ENCODE data around the gene MGLL.
A peak's percentile ranks its signal among the peaks of the same experiment; 100 is the strongest.

MGLL gene

DNA sequence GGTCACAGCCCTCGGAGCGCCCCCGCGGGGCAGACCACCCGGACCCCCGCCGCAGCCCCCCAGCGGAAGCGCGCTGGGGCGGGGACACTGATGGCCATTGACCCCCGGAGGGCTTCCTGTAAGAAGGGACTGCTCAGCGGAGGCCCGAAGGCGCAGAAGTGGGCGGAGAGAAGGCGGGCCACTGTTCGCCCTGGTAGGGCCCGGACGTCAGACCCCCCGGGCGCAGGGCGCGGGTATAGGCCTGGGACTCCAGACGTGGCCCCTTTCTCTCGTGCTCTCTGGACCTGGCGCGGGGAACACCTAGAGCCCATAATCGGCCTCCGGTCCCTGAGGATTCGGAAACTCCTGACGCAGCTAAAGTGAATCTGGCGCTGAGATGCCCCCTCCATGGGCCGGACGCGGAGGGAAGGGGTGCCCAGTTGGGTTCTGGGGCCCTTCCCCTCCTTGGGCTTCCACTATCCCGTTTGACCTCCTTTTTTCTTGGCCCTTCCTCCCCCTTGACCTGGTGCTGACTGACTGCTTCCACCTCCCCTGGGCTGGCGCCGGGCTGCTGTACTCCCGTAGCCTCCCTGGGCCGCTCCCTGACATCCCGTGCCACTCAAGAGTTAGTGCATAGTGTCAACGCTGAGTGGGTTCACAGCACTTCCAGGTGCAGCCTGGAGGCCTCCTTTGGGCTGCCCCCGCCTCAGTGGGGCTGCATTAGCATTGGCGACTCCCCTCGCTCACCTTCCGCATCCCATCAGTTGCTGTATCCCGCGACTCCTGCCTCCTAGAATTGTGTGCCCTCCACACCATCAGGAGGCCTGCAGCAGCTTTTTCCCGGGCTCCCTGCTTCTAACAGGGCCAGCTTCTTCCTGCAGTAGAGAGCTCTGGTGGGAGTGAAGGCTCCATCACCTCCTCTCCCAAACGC, 148.9 kb downstream of the MGLL start:
- H3K27ac ChIP-seq, result peak overlapping the region; percentile 75; the same call in 1 of the 2 replicates
- TF ChIP-seq, protein P1, sequence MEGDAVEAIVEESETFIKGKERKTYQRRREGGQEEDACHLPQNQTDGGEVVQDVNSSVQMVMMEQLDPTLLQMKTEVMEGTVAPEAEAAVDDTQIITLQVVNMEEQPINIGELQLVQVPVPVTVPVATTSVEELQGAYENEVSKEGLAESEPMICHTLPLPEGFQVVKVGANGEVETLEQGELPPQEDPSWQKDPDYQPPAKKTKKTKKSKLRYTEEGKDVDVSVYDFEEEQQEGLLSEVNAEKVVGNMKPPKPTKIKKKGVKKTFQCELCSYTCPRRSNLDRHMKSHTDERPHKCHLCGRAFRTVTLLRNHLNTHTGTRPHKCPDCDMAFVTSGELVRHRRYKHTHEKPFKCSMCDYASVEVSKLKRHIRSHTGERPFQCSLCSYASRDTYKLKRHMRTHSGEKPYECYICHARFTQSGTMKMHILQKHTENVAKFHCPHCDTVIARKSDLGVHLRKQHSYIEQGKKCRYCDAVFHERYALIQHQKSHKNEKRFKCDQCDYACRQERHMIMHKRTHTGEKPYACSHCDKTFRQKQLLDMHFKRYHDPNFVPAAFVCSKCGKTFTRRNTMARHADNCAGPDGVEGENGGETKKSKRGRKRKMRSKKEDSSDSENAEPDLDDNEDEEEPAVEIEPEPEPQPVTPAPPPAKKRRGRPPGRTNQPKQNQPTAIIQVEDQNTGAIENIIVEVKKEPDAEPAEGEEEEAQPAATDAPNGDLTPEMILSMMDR (conservative IDR thresholded peaks at IDR 0.05), result no peak
- TF ChIP-seq ZFX (IDR thresholded peaks at IDR 0.05), result no peak

DNA sequence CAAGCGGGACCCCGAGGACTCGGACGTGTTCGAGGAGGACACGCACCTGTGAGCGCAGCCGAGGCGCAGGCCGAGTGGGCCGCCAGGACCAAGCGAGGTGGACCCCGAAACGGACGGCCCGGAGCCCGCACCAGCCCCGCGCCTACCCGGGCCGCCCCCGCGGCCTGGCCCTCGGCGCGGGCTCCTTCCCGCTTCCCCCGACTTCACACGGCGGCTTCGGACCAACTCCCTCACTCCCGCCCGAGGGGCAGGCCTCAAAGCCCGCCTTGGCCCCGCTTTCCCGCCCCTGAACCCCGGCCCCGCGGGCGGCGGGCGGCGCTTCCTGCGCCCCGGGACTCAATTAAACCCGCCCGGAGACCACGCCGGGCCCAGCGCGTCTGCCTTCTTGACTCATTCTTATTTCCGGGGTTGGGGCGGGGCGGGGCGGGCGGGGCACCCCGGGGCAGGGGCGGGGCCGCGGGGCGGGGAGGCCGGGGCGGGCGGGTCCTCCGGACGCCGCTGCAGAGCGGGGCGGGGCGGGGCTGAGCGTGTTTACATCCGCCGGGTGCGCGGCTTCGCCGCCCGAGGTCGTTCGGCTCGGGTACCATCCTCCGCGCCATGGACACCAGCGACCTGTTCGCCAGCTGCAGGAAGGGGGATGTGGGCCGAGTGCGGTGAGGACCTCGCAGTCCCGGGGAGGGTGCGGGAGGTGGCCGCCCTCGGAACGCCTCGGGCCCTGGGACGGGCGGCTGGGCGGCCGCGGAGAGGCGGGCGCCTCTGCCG, 149.7 kb downstream of the MGLL start, which contains the start of gene ABTB1:
TSS of gene ABTB1 (plus strand) at position 524 of the 762 bp plus-strand sequence. CDS start at position 598, 74 bp downstream.
- H3K27ac ChIP-seq, result peak within 1 kb of the TSS; percentile 75
- TF ChIP-seq, protein P1 (conservative IDR thresholded peaks at IDR 0.05), result no peak
- TF ChIP-seq ZFX (IDR thresholded peaks at IDR 0.05), result peak; percentile 89; the same call in 1 of the 2 replicates

DNA sequence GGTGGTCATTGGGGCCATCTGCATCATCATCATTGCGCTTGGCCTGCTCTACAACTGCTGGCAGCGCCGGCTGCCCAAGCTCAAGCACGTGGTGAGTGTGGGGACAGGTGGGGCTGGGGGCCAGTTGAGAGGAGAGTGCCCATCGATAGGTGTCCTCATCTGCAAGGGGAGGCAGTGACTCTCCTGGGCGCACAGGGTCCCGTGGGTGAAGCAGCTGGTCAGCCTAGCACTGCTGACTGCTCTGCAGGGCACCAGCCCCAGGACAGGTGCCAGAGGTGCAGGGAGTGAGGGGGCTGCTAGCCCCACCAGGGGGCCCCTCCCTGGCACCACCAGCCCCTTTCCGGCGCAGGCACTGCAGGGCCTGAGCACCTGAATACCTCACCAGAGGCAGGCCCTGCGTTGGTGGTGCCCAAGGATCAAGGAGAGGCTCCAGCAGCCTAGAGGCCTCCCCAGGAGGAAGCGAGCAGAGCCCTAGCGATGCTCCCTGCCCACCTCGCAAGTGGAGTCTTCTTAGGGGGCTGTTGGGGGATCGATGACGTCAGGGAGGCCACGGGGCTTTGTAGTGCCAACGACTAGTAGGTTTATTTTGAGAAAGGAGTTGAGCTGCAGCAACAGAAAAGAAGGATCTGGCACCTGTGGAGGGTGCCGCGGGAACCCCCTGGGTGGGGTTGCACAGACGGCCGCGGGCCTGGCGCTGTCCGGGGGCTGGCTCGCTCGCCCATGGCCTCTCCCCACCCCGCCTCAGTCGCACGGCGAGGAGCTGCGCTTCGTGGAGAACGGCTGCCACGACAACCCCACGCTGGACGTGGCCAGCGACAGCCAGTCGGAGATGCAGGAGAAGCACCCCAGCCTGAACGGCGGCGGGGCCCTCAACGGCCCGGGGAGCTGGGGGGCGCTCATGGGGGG, 150.5 kb downstream of the MGLL start:
- no peak for TF ChIP-seq ZFX (IDR thresholded peaks at IDR 0.05)
- TF ChIP-seq, protein P1 (conservative IDR thresholded peaks at IDR 0.05), result no peak
- peak overlapping the region; percentile 75 for H3K27ac ChIP-seq

DNA sequence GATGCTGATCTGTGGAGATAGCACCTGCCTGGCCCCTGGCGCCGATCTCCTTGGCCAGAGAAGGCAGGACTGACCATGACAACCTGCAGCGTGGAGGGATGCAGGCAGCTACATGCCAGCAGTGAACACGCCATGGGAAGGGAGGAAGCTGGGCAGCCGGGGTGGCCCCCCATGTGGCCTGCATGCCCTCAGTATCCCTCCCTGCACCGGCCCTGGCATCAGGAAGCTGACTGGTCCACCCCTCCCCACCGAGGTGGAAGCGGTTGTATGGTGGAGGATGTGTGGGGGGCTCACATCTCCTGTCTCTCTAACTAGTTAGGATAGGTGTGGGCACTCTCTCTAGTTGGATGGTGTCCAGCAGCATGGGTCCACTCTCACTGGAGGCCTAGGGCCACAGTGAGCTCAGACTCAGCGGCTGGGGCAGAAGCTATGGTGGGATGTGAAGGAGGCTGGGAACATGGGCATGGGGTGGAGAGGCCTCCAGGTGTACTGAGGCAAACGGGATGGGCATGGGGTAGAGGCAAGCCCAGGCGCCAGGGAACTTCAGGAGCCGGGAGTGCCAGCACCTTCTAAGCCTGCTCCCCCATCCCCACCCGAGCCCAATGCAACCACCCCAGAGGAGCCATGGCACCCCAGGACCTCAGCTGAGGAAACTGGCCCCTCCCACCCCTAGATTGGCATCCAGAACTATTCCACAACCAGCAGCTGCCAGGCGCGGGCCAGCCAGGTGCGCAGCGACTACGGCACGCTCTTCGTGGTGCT, 151.4 kb downstream of the MGLL start:
- TF ChIP-seq, protein P1 (conservative IDR thresholded peaks at IDR 0.05), result no peak
- no peak for TF ChIP-seq ZFX (IDR thresholded peaks at IDR 0.05)
- H3K27ac ChIP-seq, result no peak overlapping the region

DNA sequence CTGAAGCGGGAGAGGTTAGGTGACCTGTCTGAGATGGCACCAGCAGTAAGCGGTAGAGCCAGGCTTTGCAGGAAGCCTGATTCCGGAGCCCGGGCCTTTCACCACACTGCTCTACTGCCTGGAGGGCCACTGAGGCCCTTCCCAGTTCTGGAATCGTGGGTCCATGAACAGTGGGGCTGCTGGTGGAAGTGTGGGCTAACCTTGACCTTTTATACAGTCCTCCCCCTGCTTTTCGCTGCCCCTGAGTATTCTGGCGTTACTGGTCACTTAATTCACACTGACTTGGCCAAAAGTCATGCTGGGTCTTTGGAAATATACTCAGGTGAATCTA, 152.1 kb downstream of the MGLL start:
- no peak overlapping the region for H3K27ac ChIP-seq

More for the DNA sequence above, 152.1 kb downstream of the MGLL start:
- TF ChIP-seq, protein P1 (conservative IDR thresholded peaks at IDR 0.05), result no peak
- TF ChIP-seq ZFX (IDR thresholded peaks at IDR 0.05), result no peak

Measured in C4-2B (cell line).